PC-9 (cell line): ENCODE data around the gene MRM2. TPM values are rescaled to one million over a fixed set of nuclear protein-coding genes. Genes with fewer than 3 reads are reported as not detected.

Source experiments
- BruUV-seq: library from RNA; stranded (reverse); fragments of 400-500 nt; replicated peaks from 2 replicates; lab custom pipeline; 2021; lab: Mats Ljungman, UMichigan
- CTCF ChIA-PET: fragments of 300-600 bp; sonication (Branson Sonifier 250); formaldehyde crosslinking; loops from one replicate; lab custom pipeline; 2022; ENCODE audit warnings: antibody characterized with exemption; lab: Charles Lee
- POLR2A ChIA-PET: fragments of 300-600 bp; sonication (Branson Sonifier 250); formaldehyde crosslinking; loops from one replicate; lab custom pipeline; 2022; ENCODE audit warnings: antibody characterized with exemption; ENCODE audit not compliant: unreplicated experiment; lab: Charles Lee
- DNase-seq, 2 experiments: peaks; one replicate each; pipeline versions ENCODE4 v3.0.0 to v3.0.0-alpha.2; 2015 to 2022; ENCODE audit warnings: mixed read lengths in 1 of 2
- H2AFZ ChIP-seq: fragments of 200-600 bp; sonication (generic); 2 replicates; pipeline ENCODE4 v1.8.1; 2017; ENCODE audit warnings: antibody characterized with exemption
- H3F3A ChIP-seq: fragments of 200-600 bp; sonication (generic); 2 replicates; pipeline ENCODE4 v1.8.1; 2017; ENCODE audit warnings: antibody characterized with exemption, mild to moderate bottlenecking, low read depth; ENCODE audit not compliant: insufficient read depth
- H3K27ac ChIP-seq: fragments of 200-600 bp; sonication (generic); 2 replicates; pipeline ENCODE4 v1.6.1; 2016; ENCODE audit warnings: mixed run types
- H3K27me3 ChIP-seq: fragments of 200-600 bp; sonication (generic); 2 replicates; pipeline ENCODE4 v1.6.1; 2016; ENCODE audit warnings: low read depth, mixed run types; ENCODE audit not compliant: insufficient read depth
- H3K36me3 ChIP-seq: fragments of 200-600 bp; sonication (generic); 2 replicates; pipeline ENCODE4 v1.6.1; 2016; ENCODE audit warnings: low read depth, mixed run types
- H3K4me1 ChIP-seq: fragments of 200-600 bp; sonication (generic); replicated peaks from 2 replicates; pipeline ENCODE4 v1.6.1; 2016; ENCODE audit warnings: mixed run types; ENCODE audit not compliant: insufficient read depth
- H3K4me2 ChIP-seq: fragments of 200-600 bp; sonication (generic); 2 replicates; pipeline ENCODE4 v1.6.1; 2017; ENCODE audit warnings: mixed run types
- H3K4me3 ChIP-seq: fragments of 200-600 bp; sonication (generic); 2 replicates; pipeline ENCODE4 v1.6.1; 2016; ENCODE audit warnings: mixed run types
- H3K79me2 ChIP-seq: fragments of 200-600 bp; sonication (generic); 2 replicates; pipeline ENCODE4 v1.6.1; 2017; ENCODE audit warnings: low read depth, mixed run types
- H3K9me2 ChIP-seq: fragments of 200-600 bp; sonication (generic); 2 replicates; pipeline ENCODE4 v1.8.1; 2017; ENCODE audit warnings: mild to moderate bottlenecking; ENCODE audit not compliant: insufficient read depth
- H3K9me3 ChIP-seq: fragments of 200-600 bp; sonication (generic); 2 replicates; pipeline ENCODE4 v1.8.1; 2016; ENCODE audit warnings: low read depth; ENCODE audit not compliant: insufficient read depth
- H4K20me1 ChIP-seq: fragments of 200-600 bp; sonication (generic); 2 replicates; pipeline ENCODE4 v1.8.1; 2017; ENCODE audit not compliant: insufficient read depth
- CTCF ChIP-seq: fragments of 200-600 bp; sonication (generic); conservative IDR thresholded peaks from 2 replicates; pipeline ENCODE4 v1.6.1; 2017; ENCODE audit warnings: mixed run types, antibody characterized with exemption, mild to moderate bottlenecking, moderate library complexity
- EZH2 ChIP-seq: fragments of 200-600 bp; sonication (generic); IDR thresholded peaks from 2 replicates; pipeline ENCODE4 v1.8.0; 2017; ENCODE audit warnings: antibody characterized with exemption, low read depth
- intact Hi-C: fragments of 100-400 bp; cut with micrococcal nuclease; formaldehyde crosslinking; loops from one replicate; pipeline ENCODE4 v1.10.0; 2022; ENCODE audit not compliant: unreplicated experiment
- total RNA-seq: library from RNA; stranded (reverse); gene quantifications from 2 replicates; pipeline ENCODE4 v1.2.3, GENCODE V29; 2021

The MRM2 gene
- total RNA-seq, 1 experiment from 2014 or later: 36.8 TPM

GRCh38 chr7:2289111-2289586 lies 47.1 kb upstream of the MRM2 start:
- no peak overlapping the region for H3K4me3 ChIP-seq
- no peaks in the 10 kb centered on the region for H3K9me2 ChIP-seq
- H3K9me3 ChIP-seq: no peaks in the 10 kb centered on the region
- BruUV-seq: no TSS peak
- H3K36me3 ChIP-seq: no peaks in the 10 kb centered on the region
- H3K27me3 ChIP-seq: no peaks in the 10 kb centered on the region
- CTCF ChIA-PET: no interaction called here
- no peaks in the 10 kb centered on the region; the same call in 1 of the 2 replicates for H3F3A ChIP-seq
- H3K79me2 ChIP-seq: no peaks in the 10 kb centered on the region
- no peak for DNase-seq
- H4K20me1 ChIP-seq: no peaks in the 10 kb centered on the region; the same call in 1 of the 2 replicates
- H3K4me1 ChIP-seq: no peaks in the 10 kb centered on the region
- POLR2A ChIA-PET: no interaction called here
- no peak overlapping the region for H2AFZ ChIP-seq
- TF ChIP-seq EZH2 (no peak), CTCF (no peak)
- no peak overlapping the region for H3K4me2 ChIP-seq
- no peak overlapping the region for H3K27ac ChIP-seq
- intact Hi-C loops: no loop called here

GRCh38 chr7:2288503-2288902 lies 46.5 kb upstream of the MRM2 start:
- no peak overlapping the region for H3K27ac ChIP-seq
- DNase-seq: no peak
- CTCF ChIA-PET: no interaction called here
- H2AFZ ChIP-seq: no peak overlapping the region
- H3K4me1 ChIP-seq: no peaks in the 10 kb centered on the region
- H3K79me2 ChIP-seq: no peaks in the 10 kb centered on the region
- no peak overlapping the region for H3K4me3 ChIP-seq
- no peaks in the 10 kb centered on the region for H3K9me2 ChIP-seq
- intact Hi-C loops: no loop called here
- no peaks in the 10 kb centered on the region; the same call in 1 of the 2 replicates for H3F3A ChIP-seq
- no TSS peak for BruUV-seq
- H3K36me3 ChIP-seq: no peaks in the 10 kb centered on the region
- POLR2A ChIA-PET: no interaction called here
- H3K27me3 ChIP-seq: no peaks in the 10 kb centered on the region
- no peak overlapping the region for H3K4me2 ChIP-seq
- H3K9me3 ChIP-seq: no peaks in the 10 kb centered on the region
- no peaks in the 10 kb centered on the region; the same call in 1 of the 2 replicates for H4K20me1 ChIP-seq
- TF ChIP-seq EZH2 (no peak), CTCF (no peak)

GRCh38 chr7:2287745-2288144 lies 45.7 kb upstream of the MRM2 start:
- no TSS peak for BruUV-seq
- H3K4me1 ChIP-seq: no peaks in the 10 kb centered on the region
- H3K79me2 ChIP-seq: no peaks in the 10 kb centered on the region

More at GRCh38 chr7:2287745-2288144, 45.7 kb upstream of the MRM2 start:
- H3K27me3 ChIP-seq: no peaks in the 10 kb centered on the region
- H3K9me3 ChIP-seq: no peaks in the 10 kb centered on the region
- no peak for DNase-seq
- no peaks in the 10 kb centered on the region; the same call in 1 of the 2 replicates for H4K20me1 ChIP-seq
- no peak overlapping the region for H3K4me2 ChIP-seq
- CTCF ChIA-PET: no interaction called here
- no peaks in the 10 kb centered on the region for H3K9me2 ChIP-seq
- TF ChIP-seq EZH2 (no peak), CTCF (no peak)
- H3K4me3 ChIP-seq: no peak overlapping the region
- intact Hi-C loops: no loop called here
- H3K27ac ChIP-seq: no peak overlapping the region
- no peaks in the 10 kb centered on the region; the same call in 1 of the 2 replicates for H3F3A ChIP-seq
- POLR2A ChIA-PET: no interaction called here
- no peak overlapping the region for H2AFZ ChIP-seq
- H3K36me3 ChIP-seq: no peaks in the 10 kb centered on the region
